Stimulated activated CD4-positive, alpha-beta T cell treated with anti-CD3 and anti-CD28 coated beads, Interleukin-12 subunit alpha, Interleukin-12 subunit beta, amount 100 ng/mL, for 48 hours (primary cell): Measurements from ENCODE around the gene FOXJ3.

Experiments used
- DNase-seq, 3 donors: peaks; one replicate each; pipeline ENCODE4 v3.0.0-alpha.2; 2020; ENCODE audit warnings: low read depth in 2 of 3, low spot score in 1 of 3

FOXJ3 gene

DNA sequence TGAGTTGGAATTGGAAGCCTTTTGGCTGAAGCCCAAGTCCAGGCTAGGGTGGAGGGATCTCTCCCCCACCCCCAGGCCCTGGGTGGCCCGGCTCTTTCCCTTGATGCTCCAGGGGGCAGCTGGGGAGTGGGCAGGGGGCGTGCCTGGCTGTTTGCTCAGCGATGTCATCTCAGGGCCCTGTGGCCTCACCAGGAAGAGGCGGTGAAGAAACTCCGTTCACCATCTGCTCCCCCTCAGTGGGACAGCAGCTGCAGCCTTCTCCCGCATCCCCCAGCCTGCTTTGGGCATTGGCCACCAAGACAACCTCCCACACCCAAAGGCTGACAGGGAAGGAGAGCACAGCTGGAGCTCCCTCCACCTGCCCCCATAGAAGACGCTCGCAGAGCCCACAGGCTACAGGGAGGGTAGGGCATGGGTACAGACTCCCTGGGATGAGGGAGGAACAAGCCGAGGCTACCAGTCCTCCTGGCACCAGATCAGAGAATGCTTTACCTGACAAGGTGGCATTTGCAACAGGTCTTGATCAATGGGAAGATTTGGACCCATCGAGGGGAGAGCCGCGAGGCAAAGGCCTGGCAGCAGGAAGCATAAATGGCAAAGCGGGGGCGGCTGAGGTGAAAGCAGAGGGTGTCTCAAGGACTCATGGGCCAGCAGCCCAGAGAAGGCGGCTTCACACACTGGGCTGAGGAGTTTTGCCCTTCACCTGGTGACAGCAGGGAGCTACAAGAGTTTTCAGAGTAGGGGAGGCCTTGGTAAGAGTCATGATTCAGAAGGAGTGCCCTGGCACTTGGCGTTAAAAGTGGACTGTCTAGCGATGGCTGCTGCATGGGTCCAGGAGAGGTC is 164.0 kb downstream of the FOXJ3 start:
- no peak for DNase-seq

DNA sequence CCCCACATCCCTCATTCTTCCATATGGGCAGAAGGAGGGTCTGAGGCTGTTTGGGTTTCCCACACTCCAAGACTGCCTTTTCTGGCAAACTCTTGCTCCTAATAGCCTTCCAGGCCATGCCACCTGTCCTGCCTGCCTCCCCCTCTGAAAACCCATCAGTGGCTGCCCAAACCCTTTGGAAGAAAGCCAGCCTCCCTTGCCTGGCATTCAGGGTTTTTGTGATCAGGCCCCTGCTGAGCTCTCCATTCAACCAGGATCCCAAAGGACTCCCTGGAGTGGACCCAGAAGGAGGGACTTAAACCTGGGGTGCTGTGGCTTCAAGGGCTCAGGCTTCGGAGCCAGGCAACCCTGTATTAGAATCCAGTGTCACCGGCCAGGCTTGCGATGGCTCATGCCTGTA is 166.3 kb downstream of the FOXJ3 start:
- DNase-seq, result no peak

DNA sequence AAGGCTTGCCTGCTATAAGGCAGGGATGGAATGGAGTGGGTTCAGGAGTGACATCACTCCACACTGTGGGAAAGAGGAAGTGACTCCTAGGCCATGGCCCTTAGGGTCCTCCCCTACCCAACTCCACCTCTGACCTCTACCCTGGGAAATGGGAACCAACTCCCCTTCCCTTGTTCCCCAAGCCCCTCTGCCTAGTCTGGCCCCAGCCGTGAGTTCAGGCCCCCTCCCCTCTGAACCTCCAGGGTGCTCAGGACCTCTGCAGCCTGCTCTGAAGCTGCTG is 166.7 kb downstream of the FOXJ3 start:
- DNase-seq, result no peak

DNA sequence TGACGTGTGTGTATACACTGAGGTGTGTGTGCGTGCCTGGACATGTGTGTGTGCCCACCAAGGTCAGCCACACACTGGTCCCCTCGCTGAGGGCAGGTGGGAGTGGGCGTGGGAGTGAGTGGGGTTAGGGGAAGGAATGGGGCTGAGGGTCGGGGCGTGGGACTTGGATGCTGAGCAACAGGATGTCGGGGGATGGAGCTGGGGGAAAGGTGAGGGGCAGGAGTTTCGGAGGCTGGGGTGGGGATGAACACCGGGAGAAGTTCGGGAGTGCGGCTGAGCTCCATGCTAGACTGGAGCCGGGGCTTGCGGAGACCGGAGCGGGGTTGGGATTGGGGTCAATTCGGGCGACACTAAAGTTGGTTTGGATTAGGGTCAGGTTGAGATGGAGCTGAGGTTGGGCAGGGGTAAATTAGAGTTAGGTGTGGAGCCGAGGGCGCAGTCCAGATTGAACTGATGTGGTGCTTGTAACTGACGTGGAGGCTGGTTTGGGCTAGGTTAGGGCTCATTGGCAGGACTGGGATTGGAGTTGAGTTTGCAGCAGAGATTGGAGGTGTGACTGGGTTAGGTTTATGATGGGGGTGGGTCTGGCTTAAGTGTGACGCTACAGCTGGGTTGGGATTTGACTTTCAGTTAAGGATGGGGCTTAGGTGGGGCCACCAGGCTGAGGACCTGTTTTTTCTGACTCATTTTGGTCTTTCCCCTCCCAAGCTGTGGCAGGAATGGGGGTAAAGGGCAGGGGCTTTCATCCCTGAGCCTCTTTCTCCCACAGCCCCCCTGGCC is 167.2 kb downstream of the FOXJ3 start:
- no peak for DNase-seq

DNA sequence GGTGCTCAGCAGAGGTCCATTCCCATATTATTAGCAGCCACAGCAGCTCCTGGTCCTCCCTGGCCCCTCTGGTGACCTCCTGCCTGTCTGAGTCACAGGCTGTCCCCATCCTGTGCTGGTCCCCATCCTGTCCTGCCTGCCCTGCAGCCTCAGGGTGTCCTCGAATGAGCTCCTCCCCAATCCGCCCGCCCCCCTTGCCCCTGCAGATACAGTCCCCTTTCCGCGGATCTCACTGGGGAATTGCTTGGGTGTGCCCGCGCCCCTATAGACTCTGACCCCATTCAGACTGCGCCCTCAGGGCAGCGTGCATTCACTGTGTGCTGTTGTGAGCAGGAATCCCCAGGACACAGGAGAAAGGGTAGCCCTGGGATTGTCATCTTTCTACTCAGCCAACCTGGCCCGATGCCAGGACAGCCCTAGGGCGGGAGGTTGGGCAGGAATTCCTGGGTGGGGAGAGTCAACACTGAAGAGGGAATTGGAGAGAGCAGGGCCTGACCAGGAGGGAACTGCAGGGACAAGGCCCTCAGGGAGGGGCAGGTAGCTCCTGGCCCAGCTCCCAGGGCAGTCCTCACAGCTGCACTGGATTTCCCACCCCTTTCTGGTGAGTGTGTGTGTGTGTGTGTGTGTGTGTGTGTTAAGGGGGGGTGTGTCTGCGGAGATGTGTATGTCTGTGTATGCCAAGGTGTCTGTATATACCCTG is 169.4 kb downstream of the FOXJ3 start:
- DNase-seq, result no peak

DNA sequence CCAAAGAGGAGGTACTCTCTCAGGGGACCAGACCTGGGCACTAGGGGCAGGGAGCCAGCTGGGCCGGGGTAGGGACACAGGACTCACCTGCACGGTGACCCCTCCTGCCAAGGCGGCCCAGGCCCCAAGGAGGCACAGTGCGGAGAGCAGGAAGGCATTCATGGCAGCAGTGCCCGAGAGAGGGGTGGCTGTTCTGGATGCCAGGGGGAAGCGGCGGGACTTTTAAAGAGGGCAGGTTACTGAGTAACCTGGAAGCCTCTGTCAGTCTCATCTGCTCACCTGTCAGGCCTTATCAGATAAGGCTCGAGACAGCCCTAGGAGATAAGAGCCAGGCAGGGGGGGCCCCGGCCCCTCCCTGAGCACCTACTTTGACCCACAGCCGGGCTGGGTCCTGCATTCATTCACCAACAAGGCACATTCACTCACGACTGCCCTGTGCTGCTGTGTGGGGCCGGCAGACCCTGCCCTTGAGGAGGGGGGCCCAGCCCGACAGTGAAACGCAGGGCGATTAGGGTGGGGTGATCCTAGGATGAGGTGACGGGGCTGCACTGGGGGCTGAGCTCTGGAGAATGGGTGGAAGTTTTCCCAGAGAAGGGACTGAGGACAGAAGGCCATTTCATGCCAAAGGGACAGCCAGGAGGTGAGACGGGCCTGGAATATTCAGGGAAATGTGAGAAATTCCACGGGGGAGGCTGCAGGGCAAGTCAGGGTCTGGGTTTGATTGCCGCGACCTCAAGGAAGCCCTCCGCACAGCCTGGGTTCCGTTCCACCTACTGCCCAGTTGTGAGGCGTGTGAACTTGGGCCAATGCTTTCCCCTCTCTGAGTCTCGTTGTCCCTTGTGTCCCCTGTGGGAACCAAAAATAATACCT is 170.2 kb downstream of the FOXJ3 start, which contains the start of gene GUCA2A:
GUCA2A (minus strand) TSS at position 195 of the 870 bp plus-strand sequence; CDS start at position 162, 33 bp downstream.
- DNase-seq, result no peak

DNA sequence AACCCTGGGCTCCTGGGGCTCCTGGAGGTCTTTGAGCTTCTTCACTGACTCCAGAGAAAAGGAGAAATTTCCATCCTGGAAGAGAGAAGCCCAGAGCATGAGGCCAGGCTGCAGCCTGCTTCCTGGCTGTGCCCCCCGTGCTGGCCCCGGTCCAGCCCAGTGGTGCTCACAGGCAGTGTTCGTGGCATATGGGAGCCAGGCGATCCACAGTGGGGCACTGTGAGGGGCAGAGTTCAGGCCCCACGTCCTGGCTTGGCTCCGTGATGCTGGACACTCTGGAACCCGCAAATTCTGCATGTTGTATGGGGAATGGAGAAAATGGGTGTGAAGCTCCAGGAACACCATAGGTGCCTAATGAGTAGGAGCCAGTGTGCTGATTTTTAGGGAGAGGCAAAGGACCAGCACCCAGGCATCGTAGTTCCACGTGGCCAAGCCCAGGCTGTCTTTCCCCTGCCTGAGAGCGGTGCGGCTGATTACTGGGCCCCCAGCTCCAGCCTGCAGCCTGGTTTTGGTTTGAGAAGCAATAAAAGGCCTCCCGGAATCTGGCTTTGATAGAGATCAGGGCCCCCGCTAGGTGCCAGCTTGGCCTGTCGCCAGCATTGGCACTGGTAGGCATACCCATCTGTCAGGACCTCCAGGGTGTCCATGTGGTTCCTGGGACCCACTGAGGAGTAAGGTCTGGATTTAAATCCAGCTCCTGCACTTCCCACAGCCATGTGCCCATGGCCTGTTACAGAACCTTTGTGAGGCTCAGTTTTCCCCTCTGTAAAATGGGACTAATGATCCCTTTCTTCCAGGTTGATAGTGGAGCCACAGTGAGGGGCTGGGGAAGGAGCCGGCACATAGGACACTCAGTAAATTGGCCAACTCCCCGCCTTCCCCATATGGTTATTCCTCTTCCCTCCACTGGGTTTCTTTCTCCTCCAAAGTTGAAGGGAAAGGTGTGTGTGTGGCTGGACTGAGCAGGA is 171.2 kb downstream of the FOXJ3 start:
- DNase-seq, result no peak

DNA sequence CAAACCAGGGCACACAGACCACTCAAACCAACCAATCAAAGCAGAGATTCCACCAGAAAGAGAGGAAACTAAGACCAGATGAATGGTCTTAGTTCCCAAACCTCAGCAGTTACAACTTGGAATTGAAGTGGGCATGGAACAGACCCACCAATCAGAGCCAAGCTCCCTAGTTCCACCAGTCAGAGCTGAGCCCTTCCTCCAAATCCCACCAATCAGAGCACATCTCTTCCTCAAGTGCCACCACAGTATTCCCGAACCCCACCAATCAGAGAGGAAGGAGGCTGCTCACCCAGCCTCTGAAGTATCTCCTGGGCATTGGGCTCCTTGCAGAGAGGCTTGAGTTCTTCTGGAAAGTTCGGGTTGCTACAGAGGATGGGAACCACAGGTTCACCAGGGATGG is 171.9 kb downstream of the FOXJ3 start:
- DNase-seq, result no peak

DNA sequence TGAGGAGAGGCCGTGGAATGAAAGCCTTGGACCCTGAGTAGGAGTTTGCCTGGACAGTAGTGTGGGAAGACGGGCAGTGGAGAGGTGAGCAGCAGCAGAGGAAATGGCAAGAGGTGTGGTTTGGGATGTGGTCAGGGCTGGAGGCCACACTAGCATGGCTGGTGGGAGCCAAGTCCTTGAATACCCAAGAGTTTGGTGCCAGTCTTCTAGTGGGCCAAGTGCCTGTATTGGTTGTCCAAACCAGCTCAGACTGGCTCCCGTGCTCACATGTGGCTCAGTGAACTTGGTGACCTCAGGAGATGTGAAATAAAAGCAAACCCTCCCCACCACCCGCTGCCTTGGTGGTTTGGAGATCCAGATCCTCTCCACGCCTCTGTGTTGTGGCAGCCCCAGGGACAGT is 172.9 kb downstream of the FOXJ3 start:
- no peak for DNase-seq

DNA sequence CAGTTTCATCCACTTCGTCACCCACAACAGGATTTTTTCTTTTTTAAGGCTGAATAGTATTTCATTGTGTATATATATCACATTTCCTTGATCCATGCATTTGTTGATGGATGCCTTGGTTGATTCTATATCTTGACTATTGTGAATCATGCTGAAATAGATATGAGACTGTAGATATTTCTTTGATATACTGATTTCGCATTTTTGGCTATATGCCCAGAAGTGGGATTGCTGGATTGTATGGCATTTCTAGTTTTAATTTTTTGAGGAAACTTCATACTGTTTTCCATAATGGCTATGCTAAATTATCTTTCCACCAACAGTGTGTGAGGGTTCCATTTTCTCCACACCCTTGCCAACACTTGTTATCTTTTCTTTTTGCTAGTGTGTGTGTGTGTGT is 176.8 kb downstream of the FOXJ3 start:
- DNase-seq, result no peak

DNA sequence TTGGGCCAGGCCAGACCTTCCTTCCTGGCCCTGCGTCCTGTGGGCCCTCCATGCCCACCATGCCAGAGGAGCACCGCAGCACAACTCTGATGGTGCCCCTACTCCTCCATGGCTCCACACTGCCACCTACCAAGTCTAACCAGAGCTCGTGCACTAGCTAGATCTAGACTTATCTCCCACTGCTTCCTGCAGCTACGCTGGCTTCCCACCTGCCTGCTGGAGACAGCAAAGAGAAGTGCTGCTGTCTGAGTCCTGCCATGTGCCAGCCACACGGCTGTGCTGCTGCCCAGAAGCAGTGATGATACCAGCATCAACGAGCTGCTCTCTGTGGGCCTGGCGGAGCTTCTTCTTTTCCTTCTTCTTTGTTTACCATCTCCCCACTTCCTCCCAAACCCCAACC is 177.4 kb downstream of the FOXJ3 start:
- no peak for DNase-seq

DNA sequence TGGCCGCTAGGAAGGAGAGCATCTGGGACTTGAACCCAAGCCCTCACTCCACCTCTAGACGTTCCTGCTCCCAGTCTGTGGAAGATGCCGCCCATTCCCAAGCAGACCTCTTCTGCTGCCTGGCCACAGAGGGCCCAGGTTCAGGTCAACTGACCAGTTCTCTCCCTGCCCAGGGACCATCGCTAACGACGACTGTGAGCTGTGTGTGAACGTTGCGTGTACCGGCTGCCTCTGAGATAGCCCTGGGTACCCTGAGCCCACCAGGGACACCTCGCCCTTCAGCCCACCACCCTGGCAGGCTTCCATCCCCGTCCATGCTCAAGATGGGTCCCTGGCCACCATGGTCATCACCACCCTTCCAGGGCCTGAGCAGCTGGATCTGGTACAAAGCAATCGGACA is 179.7 kb downstream of the FOXJ3 start:
- no peak for DNase-seq

DNA sequence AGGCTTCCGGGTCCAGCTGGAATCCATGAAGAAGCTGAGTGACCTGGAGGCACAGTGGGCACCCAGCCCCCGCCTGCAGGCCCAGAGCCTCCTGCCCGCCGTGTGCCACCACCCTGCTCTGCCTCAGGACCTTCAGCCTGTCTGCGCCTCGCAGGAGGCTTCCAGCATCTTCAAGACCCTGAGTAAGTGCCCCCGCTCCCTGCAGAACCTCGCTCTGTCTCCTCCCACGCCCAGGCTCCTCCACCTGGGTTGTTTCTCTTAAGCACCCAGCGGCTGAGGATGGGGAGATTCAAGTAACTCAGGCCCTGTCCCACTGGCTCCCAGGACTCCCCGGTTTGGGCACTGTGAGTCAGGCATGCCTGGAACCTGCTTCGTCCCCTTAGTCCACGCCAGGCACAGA is 180.3 kb downstream of the FOXJ3 start:
- no peak for DNase-seq

DNA sequence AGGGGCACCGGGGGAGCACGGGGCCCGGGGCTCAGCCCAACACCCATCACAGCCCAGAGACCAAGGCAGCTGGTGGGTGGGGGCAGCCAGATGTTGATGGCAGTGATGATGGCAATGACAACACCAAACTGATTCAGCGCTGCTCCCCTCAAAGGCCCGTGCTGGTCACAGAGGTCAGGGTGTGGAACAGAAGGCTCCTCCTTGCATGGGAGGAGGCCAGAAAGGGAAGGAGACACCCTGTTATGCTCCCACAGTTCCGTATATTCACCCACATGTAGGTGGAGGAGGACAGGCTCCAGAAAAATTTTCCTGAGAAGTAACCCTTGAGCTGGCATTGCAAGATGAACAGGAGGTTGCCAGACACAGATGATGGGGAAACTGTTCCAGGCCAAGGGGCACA is 181.4 kb downstream of the FOXJ3 start:
- DNase-seq, result no peak

DNA sequence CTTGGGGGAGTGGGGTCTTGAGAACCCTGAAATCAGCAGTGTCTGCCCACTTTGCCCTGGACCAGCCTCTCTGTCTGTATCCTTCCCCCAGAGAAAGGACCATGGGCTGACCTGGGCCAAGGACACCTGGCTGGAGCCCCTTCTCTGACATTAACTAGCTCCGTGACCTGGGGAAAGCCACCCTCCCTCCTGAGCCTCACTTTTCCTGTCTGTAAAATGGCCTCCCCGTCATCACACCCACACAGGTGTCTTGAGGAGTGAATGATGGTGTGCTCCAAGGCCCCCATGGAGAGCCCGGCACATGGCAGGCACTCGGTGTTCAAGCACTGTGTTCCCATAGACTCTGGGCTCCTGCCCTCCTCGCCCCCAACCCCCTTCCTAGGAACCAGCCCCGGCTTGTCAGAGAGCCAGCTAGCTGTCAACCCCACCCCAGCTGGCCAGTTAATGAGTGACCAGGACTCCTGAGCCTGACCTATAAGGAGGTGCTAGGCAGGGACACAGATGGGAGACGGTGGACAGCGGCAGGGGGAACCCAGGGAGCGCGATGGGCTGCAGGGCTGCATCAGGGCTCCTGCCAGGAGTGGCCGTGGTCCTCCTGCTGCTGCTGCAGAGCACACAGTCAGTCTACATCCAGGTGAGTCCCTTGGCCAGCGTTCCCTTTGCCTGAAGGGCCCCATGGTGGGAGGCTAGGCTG is 182.0 kb downstream of the FOXJ3 start, which contains the start of gene GUCA2B:
GUCA2B (plus strand) TSS at position 504 of the 694 bp plus-strand sequence; CDS start at position 545, 41 bp downstream.
- no peak for DNase-seq

DNA sequence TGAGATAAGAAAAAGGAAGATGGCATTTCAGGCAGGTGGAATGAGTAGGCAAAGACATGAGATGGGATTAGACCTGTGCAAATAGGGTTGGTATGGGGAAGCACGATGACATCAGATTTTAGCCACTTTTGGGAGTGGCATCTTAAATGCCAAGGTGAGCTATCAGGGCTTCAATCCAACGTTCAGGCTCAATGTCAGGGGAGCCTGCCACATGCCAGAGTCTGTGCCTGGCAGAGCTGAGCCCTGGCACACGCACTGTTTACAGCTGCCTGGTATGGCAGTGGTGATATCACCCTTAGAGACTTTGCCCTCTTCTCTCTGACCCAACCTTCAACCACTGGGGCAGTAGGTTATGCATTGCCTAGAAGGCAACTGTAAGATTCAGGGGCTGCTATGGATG is 182.9 kb downstream of the FOXJ3 start:
- DNase-seq, result no peak

DNA sequence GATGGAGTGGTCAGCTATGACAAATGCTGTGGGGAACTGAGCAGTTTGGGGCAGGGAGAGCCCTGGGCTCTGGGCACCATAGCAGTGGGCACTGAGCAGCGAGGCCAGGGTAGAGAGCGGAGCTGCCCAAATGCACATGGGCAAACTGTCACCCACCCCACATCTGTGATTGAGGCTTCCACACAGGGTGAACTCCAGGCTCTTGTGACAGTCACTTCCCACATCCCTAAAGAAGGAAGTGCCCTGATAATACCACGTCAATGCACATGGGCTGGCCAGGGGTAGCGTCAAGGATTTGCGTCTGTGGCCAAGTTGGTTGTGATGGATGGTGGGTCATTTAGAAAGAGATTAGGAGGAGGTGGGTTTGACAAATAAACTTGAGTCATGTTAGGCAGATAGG is 184.4 kb downstream of the FOXJ3 start:
- no peak for DNase-seq

DNA sequence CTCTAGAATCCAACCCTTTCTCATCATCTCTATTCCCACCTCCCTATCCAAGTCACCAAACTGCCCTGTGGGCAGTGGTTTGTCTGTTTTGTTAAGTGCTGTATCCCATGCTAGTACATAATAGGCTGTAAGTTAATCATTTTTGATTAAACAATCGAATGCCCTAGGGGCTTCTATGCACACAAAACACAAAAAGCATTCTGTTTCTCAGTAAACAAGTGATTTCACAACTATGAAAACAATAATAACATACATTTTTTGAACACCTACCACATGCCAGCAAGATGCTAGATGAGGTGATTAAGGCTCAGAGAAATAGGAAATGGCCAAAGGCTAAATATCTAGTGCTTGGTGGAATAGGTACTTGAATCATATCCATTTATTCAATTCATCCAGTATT is 186.9 kb downstream of the FOXJ3 start:
- no peak for DNase-seq

DNA sequence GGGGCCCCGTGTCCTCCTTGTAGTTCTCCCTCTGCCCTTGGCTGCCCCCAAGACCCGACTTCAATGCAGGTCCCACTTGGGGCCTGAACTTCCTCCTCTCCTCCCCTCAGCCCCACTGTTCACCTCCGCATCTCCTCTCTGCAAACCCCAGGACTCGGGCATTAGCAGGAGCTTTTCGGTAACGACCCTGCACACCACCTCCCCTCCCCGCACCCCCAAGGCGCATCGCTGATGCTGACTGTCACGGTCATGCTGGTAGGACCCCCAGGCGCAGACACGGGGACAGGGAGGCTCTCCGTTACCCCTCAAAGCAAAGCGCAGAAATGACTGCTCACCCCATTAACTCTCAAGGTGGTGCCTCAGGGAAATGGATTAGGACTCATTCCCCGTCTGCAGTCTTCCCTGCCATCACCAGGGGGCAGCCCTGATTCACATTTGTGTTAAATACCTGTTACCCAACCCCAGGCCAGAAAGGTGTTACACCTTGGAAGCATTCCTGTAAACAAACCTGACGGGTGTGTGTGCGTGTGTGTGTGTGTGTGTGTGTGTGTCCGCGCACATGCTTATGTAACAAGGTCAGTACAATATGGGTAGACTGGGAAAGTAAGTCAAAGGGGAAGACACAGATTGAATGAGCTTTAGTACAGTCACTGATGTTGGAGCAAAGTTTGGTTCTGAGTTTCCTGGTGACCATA is 188.3 kb downstream of the FOXJ3 start:
- peak; percentile 53 to 71 (median 61) for DNase-seq
